GM23338 (cell line): ENCODE measurements around the gene RBM33. TPM values are rescaled to one million over a fixed set of nuclear protein-coding genes. Genes with fewer than 3 reads are reported as not detected.

Source experiments
- ATAC-seq: fragments of 200-7000 bp; cut with Tn5 transposase; 3 replicates; pipeline ENCODE4 v1.9.1; 2020
- DNase-seq: peaks from one replicate; pipeline ENCODE4 v3.0.0-alpha.2; 2015; ENCODE audit warnings: low spot score
- H2AFZ ChIP-seq: fragments of 200-600 bp; sonication (generic); 2 replicates; pipeline ENCODE4 v1.8.0; 2016; ENCODE audit warnings: antibody characterized with exemption, mild to moderate bottlenecking, moderate library complexity
- H3F3A ChIP-seq: fragments of 200-600 bp; sonication (generic); replicated peaks from 2 replicates; pipeline ENCODE4 v1.8.0; 2017; ENCODE audit warnings: antibody characterized with exemption, mixed run types, low read depth
- H3K27ac ChIP-seq: fragments of 200-600 bp; sonication (generic); 2 replicates; pipeline ENCODE4 v1.6.1; 2016; ENCODE audit warnings: low read depth
- H3K27me3 ChIP-seq: fragments of 200-600 bp; sonication (generic); 2 replicates; pipeline ENCODE4 v1.8.0; 2016; ENCODE audit warnings: mild to moderate bottlenecking, mixed run types, moderate library complexity; ENCODE audit not compliant: insufficient read depth
- H3K36me3 ChIP-seq: fragments of 200-600 bp; sonication (generic); 2 replicates; pipeline ENCODE4 v1.8.0; 2016; ENCODE audit warnings: mild to moderate bottlenecking; ENCODE audit not compliant: insufficient read depth
- H3K4me1 ChIP-seq: fragments of 200-600 bp; sonication (generic); 2 replicates; pipeline ENCODE4 v1.8.0; 2016; ENCODE audit warnings: mild to moderate bottlenecking, moderate library complexity; ENCODE audit not compliant: insufficient read depth
- H3K4me2 ChIP-seq: fragments of 200-600 bp; sonication (generic); 2 replicates; pipeline ENCODE4 v1.7.1; 2017; ENCODE audit warnings: mixed run types
- H3K4me3 ChIP-seq: fragments of 200-600 bp; sonication (generic); 2 replicates; pipeline ENCODE4 v1.6.1; 2016; ENCODE audit warnings: mixed run types
- H3K79me2 ChIP-seq: fragments of 200-600 bp; sonication (generic); replicated peaks from 2 replicates; pipeline ENCODE4 v1.8.0; 2017; ENCODE audit warnings: mild to moderate bottlenecking; ENCODE audit not compliant: insufficient read depth
- H3K9me2 ChIP-seq: fragments of 200-600 bp; sonication (generic); 2 replicates; pipeline ENCODE4 v1.8.0; 2017; ENCODE audit not compliant: insufficient read depth
- H4K20me1 ChIP-seq: fragments of 200-600 bp; sonication (generic); replicated peaks from 2 replicates; pipeline ENCODE4 v1.8.0; 2017; ENCODE audit warnings: mild to moderate bottlenecking; ENCODE audit not compliant: insufficient read depth
- H3K27ac Mint-ChIP-seq: 2 replicates; pipeline ENCODE4 v1.8.0; 2020; ENCODE audit warnings: inconsistent platforms, mild to moderate bottlenecking, moderate library complexity, mixed read lengths
- H3K27me3 Mint-ChIP-seq: 3 replicates; pipeline ENCODE4 v1.8.0; 2022; ENCODE audit warnings: low read depth, mild to moderate bottlenecking, moderate library complexity, mixed read lengths, inconsistent platforms; ENCODE audit not compliant: insufficient read depth, poor library complexity
- H3K36me3 Mint-ChIP-seq: 3 replicates; pipeline ENCODE4 v1.8.0; 2021; ENCODE audit warnings: low read depth, mild to moderate bottlenecking, inconsistent platforms, moderate library complexity, mixed read lengths
- H3K4me1 Mint-ChIP-seq: 3 replicates; pipeline ENCODE4 v1.8.0; 2020; ENCODE audit warnings: mild to moderate bottlenecking, inconsistent platforms, mixed read lengths
- H3K4me3 Mint-ChIP-seq: 3 replicates; pipeline ENCODE4 v1.8.0; 2021; ENCODE audit warnings: moderate library complexity, mild to moderate bottlenecking, inconsistent platforms, mixed read lengths
- H3K9me3 Mint-ChIP-seq: 3 replicates; pipeline ENCODE4 v1.8.0; 2020; ENCODE audit warnings: moderate library complexity, mild to moderate bottlenecking, inconsistent platforms, mixed read lengths
- CTCF ChIP-seq, 2 experiments: fragments of 200-600 bp in 1 of 2; sonication (generic) in 1 of 2; conservative IDR thresholded peaks; 2 replicates each; pipeline versions ENCODE4 v1.5.1 to v1.6.1; 2016 to 2017; ENCODE audit warnings: antibody characterized with exemption in 2 of 2, low read depth in 2 of 2, mild to moderate bottlenecking in 2 of 2, moderate library complexity in 1 of 2
- ETS1 ChIP-seq: IDR thresholded peaks from 2 replicates; pipeline ENCODE4 v1.6.1; 2016; ENCODE audit warnings: antibody characterized with exemption
- EZH2 ChIP-seq: fragments of 200-600 bp; sonication (generic); IDR thresholded peaks from one replicate; pipeline ENCODE4 v1.8.0; 2017; ENCODE audit warnings: antibody characterized with exemption, mild to moderate bottlenecking, low read depth; ENCODE audit not compliant: unreplicated experiment
- EZH2phosphoT487 ChIP-seq: fragments of 200-600 bp; sonication (generic); IDR thresholded peaks from one replicate; pipeline ENCODE4 v1.8.1; 2018; ENCODE audit warnings: antibody characterized with exemption; ENCODE audit not compliant: unreplicated experiment
- JUNB ChIP-seq: IDR thresholded peaks from one replicate; pipeline ENCODE4 v1.6.1; 2016; ENCODE audit warnings: antibody characterized with exemption; ENCODE audit not compliant: unreplicated experiment
- POLR2AphosphoS5 ChIP-seq: IDR thresholded peaks from 2 replicates; pipeline ENCODE4 v1.6.1; 2016; ENCODE audit warnings: antibody characterized with exemption, low read depth
- REST ChIP-seq: IDR thresholded peaks from one replicate; pipeline ENCODE4 v1.6.1; 2018; ENCODE audit warnings: antibody characterized with exemption; ENCODE audit not compliant: unreplicated experiment
- ZNF331 ChIP-seq: fragments of 250-450 bp; sonication (Bioruptor Pico); IDR thresholded peaks from 2 replicates; pipeline ENCODE4 v1.5.0; 2020; ENCODE audit warnings: low read depth, mild to moderate bottlenecking, moderate library complexity
- ZNF462 ChIP-seq: fragments of 250-450 bp; sonication (Bioruptor Pico); IDR thresholded peaks from 2 replicates; pipeline ENCODE4 v1.5.0; 2020; ENCODE audit warnings: mild to moderate bottlenecking, moderate library complexity
- polyA plus RNA-seq: library from polyadenylated mRNA; unstranded; fragments of >200 nt; fragmentation: Nextera tagmentation; extraction: Ambion mirVana; gene quantifications from 2 replicates; pipeline ENCODE4 v1.2.1, GENCODE V29; 2016
- total RNA-seq: library from RNA; depleted of rRNA; stranded (reverse); fragments of >200 nt; shearing (Covaris generic); gene quantifications from 2 replicates; pipeline ENCODE4 v1.2.3, GENCODE V29; 2014

The RBM33 gene
- total and polyA plus RNA-seq, 2 experiments from 2014 or later, result 47.7 to 94.7 TPM

GRCh38 chr7:155665957-155666287, 21.5 kb downstream of the RBM33 start:
- Mint-ChIP-seq H3K27ac (no peak overlapping the region), H3K9me3 (no peaks in the 10 kb centered on the region), H3K4me1 (peaks cover 39% of the 10 kb centered on the region), H3K27me3 (peaks cover 8% of the 10 kb centered on the region), H3K36me3 (peaks cover 6% of the 10 kb centered on the region; the same call in 2 of the 3 replicates), H3K4me3 (no peak overlapping the region)
- Histone ChIP-seq H3K4me3 (no peak overlapping the region), H3K27me3 (no peaks in the 10 kb centered on the region), H3K4me2 (no peak overlapping the region), H2AFZ (no peak overlapping the region), H3K4me1 (peaks cover 20% of the 10 kb centered on the region), H3K27ac (no peak overlapping the region), H3F3A (no peaks in the 10 kb centered on the region), H4K20me1 (peaks cover 61% of the 10 kb centered on the region), H3K9me2 (no peaks in the 10 kb centered on the region), H3K79me2 (peaks cover 100% of the 10 kb centered on the region), H3K36me3 (no peaks in the 10 kb centered on the region)
- TF ChIP-seq ETS1 (no peak), POLR2AphosphoS5 (no peak), ZNF462 (CRISPR knock-in tag) (no peak), CTCF (conservative IDR thresholded peaks at IDR 0.05; ENCODE audit: low read depth in 2 of 2) (no peak), EZH2phosphoT487 (no peak), REST (no peak), EZH2 (no peak), ZNF331 (CRISPR knock-in tag) (no peak), JUNB (no peak)
- DNase-seq (no peak), ATAC-seq (no peak)
